Gastroesophageal sphincter (tissue), 4 donors: Measurements from ENCODE around the gene DDX5. TPM values are rescaled to one million over a fixed set of nuclear protein-coding genes. Genes with fewer than 3 reads are reported as not detected.

ENCODE experiments used
- ATAC-seq: fragments of 150-250 bp; one replicate; pipeline ENCODE4 v1.9.1; 2016; ENCODE audit warnings: mild to moderate bottlenecking, moderate library complexity
- H3K27ac ChIP-seq, 4 donors: fragments of 200-600 bp; sonication (generic) in 3 of 4; 1 replicate in 3 of 4; 2 replicates in 1 of 4; pipeline ENCODE4 v1.5.1; 2016 to 2019
- H3K27me3 ChIP-seq: fragments of 200-600 bp; sonication (generic); one replicate; pipeline ENCODE4 v1.5.1; 2019
- H3K36me3 ChIP-seq, 2 donors: fragments of 200-600 bp; sonication (generic); one replicate each; pipeline ENCODE4 v1.5.1; 2019; ENCODE audit warnings: control low read depth in 1 of 2
- H3K4me1 ChIP-seq, 3 donors: fragments of 200-600 bp; sonication (generic); 1 replicate in 2 of 3; 2 replicates in 1 of 3; pipeline ENCODE4 v1.5.1; 2016 to 2019; ENCODE audit warnings: control low read depth in 2 of 3
- H3K4me3 ChIP-seq, 2 donors: fragments of 200-600 bp; sonication (generic); one replicate each; pipeline ENCODE4 v1.5.1; 2019; ENCODE audit warnings: mild to moderate bottlenecking in 1 of 2, moderate library complexity in 1 of 2
- H3K9me3 ChIP-seq, 3 donors: fragments of 200-600 bp; sonication (generic); one replicate each; pipeline ENCODE4 v1.5.1; 2017 to 2019; ENCODE audit warnings: control low read depth in 2 of 3
- CTCF ChIP-seq, 4 experiments: fragments of 200-600 bp in 2 of 4; fragments of 450-650 bp in 2 of 4; sonication (generic) in 1 of 4; IDR thresholded peaks; one replicate each; pipeline ENCODE4 v1.5.1; 2017 to 2019; ENCODE audit warnings: antibody characterized with exemption in 4 of 4, mild to moderate bottlenecking in 2 of 4, moderate library complexity in 2 of 4
- EP300 ChIP-seq: sonication (generic); formaldehyde crosslinking; IDR thresholded peaks from one replicate; pipeline ENCODE4 v1.6.1; 2017; ENCODE audit warnings: antibody characterized with exemption, mild to moderate bottlenecking
- POLR2A ChIP-seq, 2 donors: fragments of 450-650 bp; IDR thresholded peaks; one replicate each; pipeline ENCODE4 v1.6.1; 2017; ENCODE audit warnings: antibody characterized with exemption in 2 of 2, mild to moderate bottlenecking in 2 of 2, moderate library complexity in 1 of 2
- POLR2AphosphoS5 ChIP-seq: sonication (generic); formaldehyde crosslinking; IDR thresholded peaks from one replicate; pipeline ENCODE4 v1.6.1; 2017; ENCODE audit warnings: antibody characterized with exemption
- WGBS, 2 donors: methylation state at CpG; one replicate each; pipeline ENCODE4 v1.1.5; 2018; ENCODE audit warnings: low coverage in 1 of 2; 5-methylcytosine and 5-hydroxymethylcytosine counted together
- total RNA-seq, 4 donors: library from RNA; depleted of rRNA; stranded (reverse); fragments of >200 nt; gene quantifications; one replicate each; pipeline ENCODE4 v1.1.0, GENCODE V29; 2016

The DDX5 gene
- total RNA-seq, result 100 to 1,000 TPM; 585 to 908 (median 632) TPM

- H3K9me3 ChIP-seq, result no peaks in the 10 kb centered on the region
- peaks cover 21 to 49% of the 10 kb centered on the region in 2 donors for H3K36me3 ChIP-seq
- ATAC-seq, result peak; percentile 82
- H3K27ac ChIP-seq, result peak within 1 kb of the TSS; percentile 94 to 100 (median 98)
- no peak for TF ChIP-seq EP300
- no peak for TF ChIP-seq CTCF (IDR thresholded peaks at IDR 0.05)
- TF ChIP-seq POLR2A (IDR thresholded peaks at IDR 0.05), result peak; percentile 99
- peak; percentile 100 for TF ChIP-seq POLR2AphosphoS5
- WGBS, 2 donors, result 0% methylated on average over 2 of the region's 31 CpGs; no CpG with 5 or more reads in 1 of the 2 donors
- no peaks in the 10 kb centered on the region for H3K27me3 ChIP-seq
- H3K4me3 ChIP-seq, result peak within 1 kb of the TSS; percentile 84 to 85
- H3K4me1 ChIP-seq, result peaks cover 10 to 68% (median 20%) of the 10 kb centered on the region in 3 donors
Observed at GRCh38 chr17:64506201-64506575, at the start of gene DDX5. DDX5 (minus strand) TSS chr17:64506289; CDS start chr17:64506119, 170 bp downstream.

GRCh38 chr17:64555281-64555680 lies 49.2 kb upstream of the DDX5 start:
- ATAC-seq, result no peak
- H3K9me3 ChIP-seq, result no peaks in the 10 kb centered on the region
- peaks cover 0 to 79% of the 10 kb centered on the region in 2 donors for H3K36me3 ChIP-seq
- no peaks in the 10 kb centered on the region for H3K27me3 ChIP-seq
- no peak for TF ChIP-seq CTCF (IDR thresholded peaks at IDR 0.05)
- no peak for TF ChIP-seq EP300
- no peak for TF ChIP-seq POLR2A (IDR thresholded peaks at IDR 0.05)
- no peak for TF ChIP-seq POLR2AphosphoS5
- 66 to 75% methylated on average over 4 of the region's 4 CpGs for WGBS, 2 donors
- H3K27ac ChIP-seq, result no peak overlapping the region
- peaks cover 0 to 5% (median 4%) of the 10 kb centered on the region in 3 donors for H3K4me1 ChIP-seq
- no peak overlapping the region for H3K4me3 ChIP-seq

GRCh38 chr17:64554028-64554637 lies 48.0 kb upstream of the DDX5 start:
- Histone ChIP-seq H3K4me3 (no peak overlapping the region), H3K4me1 (peaks cover 0 to 5% (median 4%) of the 10 kb centered on the region in 3 donors), H3K27ac (no peak overlapping the region), H3K9me3 (no peaks in the 10 kb centered on the region), H3K36me3 (peaks cover 0 to 79% of the 10 kb centered on the region in 2 donors), H3K27me3 (no peaks in the 10 kb centered on the region)
- no peak for ATAC-seq
- TF ChIP-seq CTCF (IDR thresholded peaks at IDR 0.05) (no peak), EP300 (no peak), POLR2A (IDR thresholded peaks at IDR 0.05) (no peak), POLR2AphosphoS5 (no peak)

GRCh38 chr17:64551461-64551860 lies 45.4 kb upstream of the DDX5 start:
- no peak for ATAC-seq
- peaks cover 0 to 90% of the 10 kb centered on the region in 2 donors for H3K36me3 ChIP-seq
- no peaks in the 10 kb centered on the region for H3K27me3 ChIP-seq
- H3K9me3 ChIP-seq, result no peaks in the 10 kb centered on the region
- no peak overlapping the region for H3K27ac ChIP-seq
- TF ChIP-seq EP300 (no peak), CTCF (IDR thresholded peaks at IDR 0.05) (no peak), POLR2AphosphoS5 (no peak), POLR2A (IDR thresholded peaks at IDR 0.05) (no peak)
- H3K4me1 ChIP-seq, result peaks cover 0 to 5% (median 4%) of the 10 kb centered on the region in 3 donors
- WGBS, 2 donors, result 73 to 80% methylated on average over 5 of the region's 5 CpGs
- no peak overlapping the region for H3K4me3 ChIP-seq

GRCh38 chr17:64547319-64547718 lies 41.2 kb upstream of the DDX5 start:
- no peaks in the 10 kb centered on the region for H3K4me1 ChIP-seq
- 68 to 81% methylated on average over 8 to 10 of the region's 10 CpGs for WGBS, 2 donors

More at GRCh38 chr17:64547319-64547718, 41.2 kb upstream of the DDX5 start:
- Histone ChIP-seq H3K9me3 (no peaks in the 10 kb centered on the region), H3K27me3 (no peaks in the 10 kb centered on the region), H3K4me3 (no peak overlapping the region), H3K27ac (no peak overlapping the region), H3K36me3 (peaks cover 0 to 93% of the 10 kb centered on the region in 2 donors)
- ATAC-seq, result no peak
- TF ChIP-seq POLR2A (IDR thresholded peaks at IDR 0.05), result no peak
- no peak for TF ChIP-seq EP300
- TF ChIP-seq POLR2AphosphoS5, result no peak
- no peak for TF ChIP-seq CTCF (IDR thresholded peaks at IDR 0.05)
